ENCODE data around the gene GPD1L. TPM values are rescaled to one million over a fixed set of nuclear protein-coding genes. Genes with fewer than 3 reads are reported as not detected.

Gene GPD1L
- total RNA-seq, 6 experiments from 2014 or later: 2.7 to 8.3 (median 4.2) TPM

DNA sequence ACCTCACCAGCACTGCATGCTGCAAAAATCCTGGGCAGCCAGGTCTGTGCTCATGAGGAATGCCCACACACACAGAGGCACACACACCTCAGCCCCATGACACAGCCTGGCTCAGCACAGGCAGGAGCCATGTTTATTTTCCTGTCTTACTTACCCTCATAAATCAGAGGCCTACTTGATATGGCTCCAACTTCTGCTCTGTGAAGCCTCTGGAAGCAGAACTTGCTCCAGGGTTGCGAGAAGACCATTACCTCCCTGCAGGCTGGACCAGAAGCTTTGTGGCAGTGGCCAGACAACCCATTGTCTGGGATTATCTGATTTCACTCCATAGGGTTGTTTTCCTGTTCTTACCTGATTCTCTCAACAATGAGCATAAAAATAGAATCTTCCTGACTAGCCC lies 88.2 kb downstream of the GPD1L start:
- Mint-ChIP-seq H3K27me3 (ENCODE audit: insufficient read depth) (peaks cover 31% of the 10 kb centered on the region), H3K27ac (no peak overlapping the region), H3K4me1 (ENCODE audit: low read depth) (no peaks in the 10 kb centered on the region), H3K36me3 (ENCODE audit: low read depth) (no peaks in the 10 kb centered on the region), H3K9me3 (no peaks in the 10 kb centered on the region), H3K4me3 (no peak overlapping the region)
- no peak for TF ChIP-seq CTCF (IDR thresholded peaks at IDR 0.05)
- no peak for DNase-seq

GRCh38 chr3:32195995-32196540 lies 89.6 kb downstream of the GPD1L start:
- Mint-ChIP-seq H3K4me3 (no peak overlapping the region), H3K27me3 (ENCODE audit: insufficient read depth) (peaks cover 29% of the 10 kb centered on the region), H3K9me3 (no peaks in the 10 kb centered on the region), H3K4me1 (ENCODE audit: low read depth) (no peaks in the 10 kb centered on the region), H3K27ac (no peak overlapping the region), H3K36me3 (ENCODE audit: low read depth) (no peaks in the 10 kb centered on the region)
- TF ChIP-seq CTCF (IDR thresholded peaks at IDR 0.05): no peak
- no peak for DNase-seq

DNA sequence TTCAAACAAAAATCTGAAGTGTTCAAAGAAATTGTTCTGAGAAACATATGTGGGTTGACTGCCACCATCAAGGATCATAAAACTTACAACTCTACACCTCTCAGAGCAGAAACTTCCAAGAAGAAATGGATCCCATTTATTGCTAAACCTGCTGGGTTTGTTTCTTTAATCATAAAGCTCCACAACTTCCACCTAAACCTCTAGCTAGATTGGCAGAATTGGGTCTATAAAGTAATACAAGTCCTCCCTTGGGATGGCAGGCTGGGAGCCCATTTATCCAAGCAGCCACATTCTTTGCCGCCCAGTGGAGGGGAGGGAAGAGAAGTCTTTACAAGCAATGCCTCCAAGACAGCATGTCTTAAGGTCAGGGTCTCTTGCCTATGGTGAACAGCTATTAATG lies 91.6 kb downstream of the GPD1L start:
- Mint-ChIP-seq H3K27ac (no peak overlapping the region), H3K9me3 (no peaks in the 10 kb centered on the region), H3K27me3 (ENCODE audit: insufficient read depth) (peaks cover 36% of the 10 kb centered on the region), H3K4me1 (ENCODE audit: low read depth) (no peaks in the 10 kb centered on the region), H3K36me3 (ENCODE audit: low read depth) (no peaks in the 10 kb centered on the region), H3K4me3 (no peak overlapping the region)
- no peak for DNase-seq
- no peak for TF ChIP-seq CTCF (IDR thresholded peaks at IDR 0.05)

DNA sequence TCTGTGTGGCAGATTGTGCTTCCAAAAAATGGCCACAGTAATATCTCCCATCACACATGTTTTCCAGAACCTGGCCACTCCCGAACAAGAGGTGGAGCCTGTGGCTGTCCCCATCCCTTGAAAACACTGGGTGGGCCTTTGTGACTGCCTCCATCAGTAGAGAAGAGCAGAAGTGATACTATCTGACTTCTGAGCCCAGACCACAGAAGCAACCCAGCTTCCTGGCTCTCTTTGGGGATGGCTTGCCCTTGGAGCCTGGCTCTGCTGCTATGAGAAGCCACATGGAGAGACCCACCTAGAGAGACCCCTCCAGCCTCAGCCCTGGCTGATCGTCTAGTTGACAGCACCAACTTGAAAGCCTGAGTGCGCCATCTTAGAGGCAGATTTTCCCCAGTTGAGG lies 92.3 kb downstream of the GPD1L start:
- Mint-ChIP-seq H3K4me1 (ENCODE audit: low read depth) (peaks cover 2% of the 10 kb centered on the region; the same call in 1 of the 2 replicates), H3K36me3 (ENCODE audit: low read depth) (no peaks in the 10 kb centered on the region), H3K27ac (no peak overlapping the region), H3K4me3 (no peak overlapping the region), H3K27me3 (ENCODE audit: insufficient read depth) (peaks cover 33% of the 10 kb centered on the region), H3K9me3 (no peaks in the 10 kb centered on the region)
- no peak for DNase-seq
- no peak for TF ChIP-seq CTCF (IDR thresholded peaks at IDR 0.05)

DNA sequence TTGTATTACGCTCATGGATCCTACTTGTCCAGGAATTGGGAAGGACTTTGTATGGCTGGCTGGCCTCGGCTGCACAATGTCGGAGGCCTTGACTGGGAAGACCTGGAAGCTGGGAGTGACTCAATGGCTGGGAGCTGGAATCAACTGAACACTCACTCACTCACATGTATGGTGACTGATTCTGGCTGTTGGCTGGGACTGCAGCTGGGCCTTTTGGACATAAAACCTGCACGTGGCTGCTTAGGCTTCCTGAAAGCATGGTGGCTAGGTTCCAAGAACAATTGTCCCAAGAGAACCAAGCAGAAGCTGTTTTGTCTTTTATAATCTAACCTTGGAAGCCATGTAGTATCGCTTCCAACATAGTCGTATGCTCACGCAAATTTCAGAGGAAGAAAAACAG lies 94.1 kb downstream of the GPD1L start:
- no peak overlapping the region for H3K27ac Mint-ChIP-seq
- TF ChIP-seq CTCF (IDR thresholded peaks at IDR 0.05): no peak
- no peak for DNase-seq
- no peak overlapping the region for H3K4me3 Mint-ChIP-seq
- peaks cover 33% of the 10 kb centered on the region for H3K27me3 Mint-ChIP-seq (ENCODE audit: insufficient read depth)
- no peaks in the 10 kb centered on the region for H3K36me3 Mint-ChIP-seq (ENCODE audit: low read depth)
- no peaks in the 10 kb centered on the region for H3K9me3 Mint-ChIP-seq
- peaks cover 8% of the 10 kb centered on the region; the same call in 1 of the 2 replicates for H3K4me1 Mint-ChIP-seq (ENCODE audit: low read depth)

Data from HFFc6 (cell line).